ENCODE data around the gene GLT6D1.

GLT6D1 gene

DNA sequence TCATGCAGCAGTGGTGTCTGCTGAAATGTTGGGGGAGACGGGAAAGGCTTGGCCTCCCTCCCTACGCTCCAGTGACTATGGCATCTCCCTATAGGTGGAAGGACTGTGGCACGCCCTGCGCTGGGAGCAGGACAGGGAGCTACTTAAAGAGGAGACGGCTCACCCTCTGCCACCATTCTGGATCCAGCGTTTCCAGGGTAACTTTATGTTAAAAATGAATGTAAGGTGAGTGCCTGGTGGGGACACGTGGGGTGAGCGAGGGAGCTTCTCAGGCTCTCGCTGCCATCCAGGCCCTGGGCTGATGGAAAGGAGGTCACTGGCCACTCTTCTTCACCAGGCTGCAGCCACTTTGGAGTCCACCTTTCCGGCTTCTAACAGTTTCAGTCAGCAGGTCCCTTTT is 62.1 kb downstream of the GLT6D1 start:
- DNase-seq (no peak), ATAC-seq (no peak)
- H3K9me3 Mint-ChIP-seq, result no peaks in the 10 kb centered on the region
- H3K4me1 Mint-ChIP-seq, result no peaks in the 10 kb centered on the region
- H3K4me3 Mint-ChIP-seq, result no peak overlapping the region
- no peak overlapping the region for H3K27ac Mint-ChIP-seq
- H3K27me3 Mint-ChIP-seq, result no peaks in the 10 kb centered on the region

DNA sequence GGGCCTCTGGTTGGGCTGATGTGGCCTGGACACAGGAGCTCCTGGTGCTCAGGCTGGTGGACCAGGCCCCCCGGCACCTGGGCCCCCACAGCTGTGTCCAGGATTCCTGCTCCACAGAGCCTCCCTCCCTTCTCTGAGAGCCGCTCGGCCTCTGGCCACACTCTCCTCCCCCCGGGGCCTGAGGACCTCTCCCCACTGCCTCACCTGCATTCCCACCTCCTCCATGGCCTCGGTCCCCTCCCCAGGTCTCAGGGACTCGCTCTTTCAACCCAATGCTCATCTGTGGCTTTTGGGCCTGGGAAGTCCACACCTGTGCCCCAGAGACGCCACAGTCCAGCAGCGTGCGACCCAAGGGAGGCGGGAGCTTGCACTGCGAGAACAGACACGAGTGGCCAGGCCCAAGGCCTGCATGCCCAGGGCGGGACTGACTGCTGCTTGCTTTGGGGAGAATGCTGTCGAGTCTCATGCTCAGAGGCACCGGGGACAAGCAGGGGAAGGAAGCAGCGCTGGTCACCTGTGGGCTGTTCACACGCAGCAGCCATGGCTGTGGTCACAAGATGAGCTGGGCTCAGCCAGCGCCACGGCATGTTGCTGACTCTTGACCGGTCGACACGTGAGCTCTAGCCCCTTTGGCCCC is 63.2 kb downstream of the GLT6D1 start:
- Mint-ChIP-seq H3K4me3 (no peak overlapping the region), H3K4me1 (no peaks in the 10 kb centered on the region), H3K27ac (no peak overlapping the region), H3K27me3 (no peaks in the 10 kb centered on the region), H3K9me3 (no peaks in the 10 kb centered on the region)
- DNase-seq (no peak), ATAC-seq (no peak)

DNA sequence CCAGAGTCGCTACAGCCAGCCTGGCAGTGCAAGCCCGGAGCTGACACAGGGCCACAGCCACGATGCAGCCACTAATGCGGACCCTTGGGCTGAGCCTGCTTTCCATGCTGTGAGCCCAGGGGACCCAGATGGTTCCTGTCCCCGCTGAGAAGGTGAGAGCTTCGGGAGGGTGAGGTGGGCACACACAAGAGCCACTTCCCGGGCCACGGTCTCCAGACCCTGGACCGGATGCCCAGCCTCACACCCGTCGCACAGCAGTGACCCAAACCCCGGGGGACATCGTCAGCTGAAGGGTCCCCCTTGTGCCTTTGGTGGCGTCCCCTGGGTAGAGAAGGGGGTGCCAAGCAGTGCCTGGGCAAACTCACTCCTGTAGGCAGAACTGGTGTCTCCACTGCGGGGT is 64.4 kb downstream of the GLT6D1 start:
- ATAC-seq, result no peak
- H3K9me3 Mint-ChIP-seq, result no peaks in the 10 kb centered on the region
- no peaks in the 10 kb centered on the region for H3K4me1 Mint-ChIP-seq
- H3K27me3 Mint-ChIP-seq, result no peaks in the 10 kb centered on the region
- no peak overlapping the region for H3K4me3 Mint-ChIP-seq
- H3K27ac Mint-ChIP-seq, result no peak overlapping the region
- DNase-seq, result no peak

DNA sequence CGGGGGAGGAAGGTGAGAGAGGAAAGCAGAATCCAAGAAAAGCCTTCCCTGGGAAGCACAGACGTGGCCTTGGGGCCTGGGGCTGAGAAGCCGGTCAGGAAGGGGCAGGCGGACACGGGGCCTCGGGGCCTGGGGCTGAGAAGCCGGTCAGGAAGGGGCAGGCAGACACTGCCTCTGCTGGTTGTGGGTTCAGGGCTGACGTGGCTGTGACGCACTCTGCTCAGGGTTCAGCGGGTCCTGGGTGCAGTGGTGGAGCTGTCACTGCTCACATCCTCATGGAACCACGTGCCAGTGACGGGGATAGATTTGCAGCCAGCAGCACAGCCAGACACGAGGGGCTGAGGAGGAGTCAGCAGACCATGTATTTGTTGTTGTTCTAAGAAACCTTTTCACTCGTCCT is 65.0 kb downstream of the GLT6D1 start:
- Mint-ChIP-seq H3K4me1 (no peaks in the 10 kb centered on the region), H3K27me3 (peaks cover 1% of the 10 kb centered on the region), H3K4me3 (no peak overlapping the region), H3K9me3 (peaks cover 1 to 3% of the 10 kb centered on the region in 2 donors), H3K27ac (no peak overlapping the region)
- ATAC-seq (no peak), DNase-seq (no peak)

Data from stimulated activated naive CD8-positive, alpha-beta T cell treated with anti-CD3 and anti-CD28 coated beads, Interleukin-15, amount 100 ng/mL, for 72 hours (primary cell).